Glomerular endothelial cell (primary cell): ENCODE results near the gene NPTXR. TPM values are rescaled to one million over a fixed set of nuclear protein-coding genes. Genes with fewer than 3 reads are reported as not detected.

Source experiments
- DNase-seq: peaks from one replicate; pipeline ENCODE4 v3.0.0-alpha.2; 2011; ENCODE audit warnings: low read depth, low spot score; ENCODE audit errors: extremely low read depth
- total RNA-seq: library from RNA; depleted of rRNA; stranded (reverse); fragments of >200 nt; gene quantifications from 2 replicates; pipeline ENCODE4 v1.2.3, GENCODE V29; 2015

The NPTXR gene
- total RNA-seq, result 1.1 and 3.7 TPM in 2 replicates

DNA sequence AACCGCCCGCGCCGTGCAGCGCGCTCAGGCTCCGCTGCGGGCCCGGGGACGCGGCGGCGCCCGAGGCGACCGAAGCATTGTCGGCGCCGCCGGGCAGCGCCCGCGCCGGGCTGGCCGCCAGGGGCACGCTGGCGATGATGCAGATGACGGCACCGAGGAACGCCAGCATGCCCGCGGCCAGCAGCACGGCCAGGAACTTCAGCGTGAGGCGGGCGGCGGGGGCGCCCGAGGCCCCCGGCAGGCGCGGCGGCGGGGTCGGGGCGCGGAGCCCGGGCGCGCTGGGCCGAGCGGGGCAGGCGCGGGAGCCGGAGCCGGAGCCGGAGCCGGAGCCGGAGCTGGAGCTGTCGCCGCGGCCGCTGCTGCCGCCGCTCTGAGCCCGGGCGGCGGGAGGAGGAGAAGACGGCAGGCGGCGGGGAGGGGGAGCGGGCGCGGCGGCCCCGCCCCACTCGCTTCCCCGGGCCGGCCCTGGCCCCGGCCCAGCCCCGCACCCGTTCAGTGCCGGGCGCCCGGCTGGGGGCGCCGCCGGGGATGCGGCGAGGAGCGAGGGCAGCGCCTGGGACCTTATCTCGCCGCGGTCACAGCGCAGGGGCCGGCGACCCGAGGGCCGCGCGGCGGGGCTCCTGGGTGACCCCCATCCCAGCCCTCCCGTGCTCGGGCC, at the start of gene NPTXR:
TSS of gene NPTXR (minus strand) at position 372 of the 658 bp plus-strand sequence.
- DNase-seq, result no peak

- DNase-seq, result no peak
Measured at GRCh38 chr22:38891256-38891655, 47.4 kb upstream of the NPTXR start.

GRCh38 chr22:38890377-38890776, 46.5 kb upstream of the NPTXR start:
- DNase-seq, result no peak

DNA sequence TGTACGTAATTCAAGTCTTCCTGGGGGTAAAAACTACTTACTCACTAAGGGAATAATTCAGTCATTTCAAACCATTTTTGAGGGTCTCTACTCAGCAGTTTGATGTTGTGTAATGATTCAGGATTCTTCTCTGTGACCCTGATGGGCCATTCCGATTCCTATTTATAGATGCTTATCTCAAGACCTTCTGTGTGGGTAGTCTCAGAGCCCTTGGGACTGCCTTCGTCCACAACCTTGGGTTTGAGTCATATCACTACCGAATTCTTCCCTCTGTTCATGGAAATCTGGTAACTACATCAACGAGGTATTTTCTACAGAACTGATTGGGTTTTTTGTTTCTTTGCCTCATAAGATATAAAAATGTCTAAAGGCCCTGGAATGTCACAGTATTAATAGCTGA, 42.5 kb upstream of the NPTXR start:
- no peak for DNase-seq

DNA sequence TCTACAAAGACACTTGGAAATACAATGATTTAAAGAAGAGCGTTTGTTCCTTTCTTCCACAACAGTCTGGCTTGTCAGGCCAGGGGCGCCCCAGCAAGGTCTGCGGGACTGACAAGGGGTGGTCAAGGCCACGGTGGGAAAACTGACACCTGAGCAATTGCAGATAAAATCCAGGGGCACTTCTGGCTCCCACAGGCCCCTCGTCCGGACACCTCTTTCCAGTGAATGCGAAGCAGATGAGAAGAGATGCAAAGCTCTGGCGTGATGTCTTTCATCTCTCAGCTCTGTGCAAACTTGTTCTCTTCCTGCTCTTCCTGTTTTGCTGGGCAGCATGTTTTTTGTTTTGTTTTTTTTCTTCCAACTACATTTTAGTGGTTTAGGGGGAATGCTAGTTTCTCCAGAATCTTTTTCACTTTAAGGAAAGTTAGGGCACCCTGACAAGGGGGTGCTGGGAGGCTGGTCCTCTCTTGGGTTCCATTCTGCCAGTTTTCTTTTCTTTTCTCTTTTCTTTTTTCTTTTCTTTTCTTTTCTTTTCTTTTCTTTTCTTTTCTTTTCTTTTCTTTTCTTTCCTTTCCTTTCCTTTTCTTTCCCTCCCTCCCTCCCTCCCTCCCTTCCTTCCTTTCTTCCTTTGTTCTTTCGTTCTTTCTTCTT, 39.3 kb upstream of the NPTXR start:
- DNase-seq, result no peak

GRCh38 chr22:38881997-38882879, 38.4 kb upstream of the NPTXR start:
- DNase-seq, result no peak

DNA sequence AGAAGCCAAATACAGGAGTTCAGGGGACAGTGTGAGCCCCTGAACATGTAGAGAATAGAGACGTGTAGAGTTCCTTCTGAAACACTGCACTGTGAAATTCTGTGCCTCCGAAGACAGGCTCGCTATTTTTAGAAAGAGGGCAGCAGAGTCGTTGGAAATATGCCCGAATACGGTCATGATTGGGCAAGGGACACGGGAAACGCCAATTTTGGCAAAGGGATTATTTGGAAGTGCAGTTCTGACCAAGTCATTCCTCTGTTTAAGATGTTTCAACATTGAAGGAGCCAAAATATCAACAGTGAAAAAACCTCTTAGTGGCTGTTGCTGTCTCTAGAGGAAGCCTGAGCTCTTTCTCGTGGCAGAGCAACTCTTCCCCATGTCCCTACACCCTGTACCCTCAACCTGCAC, 37.6 kb upstream of the NPTXR start:
- no peak for DNase-seq

GRCh38 chr22:38879961-38880360, 36.1 kb upstream of the NPTXR start:
- DNase-seq, result no peak

GRCh38 chr22:38879108-38879729, 35.4 kb upstream of the NPTXR start:
- DNase-seq, result no peak

GRCh38 chr22:38878001-38878400, 34.2 kb upstream of the NPTXR start:
- no peak for DNase-seq

DNA sequence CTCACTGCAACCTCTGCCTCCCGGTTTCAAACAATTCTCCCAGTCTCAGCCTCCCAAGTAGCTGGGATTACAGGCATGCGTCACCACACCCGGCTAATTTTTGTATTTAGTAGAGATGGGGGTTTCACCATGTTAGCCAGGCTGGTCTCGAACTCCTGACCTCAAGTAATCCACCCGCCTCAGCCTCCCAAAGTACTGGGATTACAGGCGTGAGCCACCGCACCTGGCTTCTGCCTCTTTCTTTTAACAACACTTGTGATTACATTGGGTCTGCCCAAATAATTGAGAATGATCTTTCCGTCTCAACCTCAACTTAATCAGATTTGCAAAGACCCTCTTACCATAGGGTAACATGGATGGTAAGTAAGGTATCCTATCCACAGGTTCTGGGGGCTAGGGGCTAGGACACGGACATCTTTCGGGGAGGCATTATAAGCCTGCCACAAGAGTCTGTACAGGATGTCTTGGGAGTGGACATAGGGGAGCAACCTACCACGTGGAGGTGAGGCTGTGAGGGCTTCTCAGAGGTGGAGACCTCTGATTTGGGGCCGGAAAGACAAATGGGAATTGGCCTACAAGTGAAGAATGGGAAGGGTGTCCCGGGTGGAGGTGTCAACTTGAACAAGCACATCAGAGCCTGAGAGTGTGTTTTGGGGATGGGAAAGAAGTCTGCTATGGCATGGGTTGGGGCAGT, 30.8 kb upstream of the NPTXR start:
- DNase-seq, result no peak

DNA sequence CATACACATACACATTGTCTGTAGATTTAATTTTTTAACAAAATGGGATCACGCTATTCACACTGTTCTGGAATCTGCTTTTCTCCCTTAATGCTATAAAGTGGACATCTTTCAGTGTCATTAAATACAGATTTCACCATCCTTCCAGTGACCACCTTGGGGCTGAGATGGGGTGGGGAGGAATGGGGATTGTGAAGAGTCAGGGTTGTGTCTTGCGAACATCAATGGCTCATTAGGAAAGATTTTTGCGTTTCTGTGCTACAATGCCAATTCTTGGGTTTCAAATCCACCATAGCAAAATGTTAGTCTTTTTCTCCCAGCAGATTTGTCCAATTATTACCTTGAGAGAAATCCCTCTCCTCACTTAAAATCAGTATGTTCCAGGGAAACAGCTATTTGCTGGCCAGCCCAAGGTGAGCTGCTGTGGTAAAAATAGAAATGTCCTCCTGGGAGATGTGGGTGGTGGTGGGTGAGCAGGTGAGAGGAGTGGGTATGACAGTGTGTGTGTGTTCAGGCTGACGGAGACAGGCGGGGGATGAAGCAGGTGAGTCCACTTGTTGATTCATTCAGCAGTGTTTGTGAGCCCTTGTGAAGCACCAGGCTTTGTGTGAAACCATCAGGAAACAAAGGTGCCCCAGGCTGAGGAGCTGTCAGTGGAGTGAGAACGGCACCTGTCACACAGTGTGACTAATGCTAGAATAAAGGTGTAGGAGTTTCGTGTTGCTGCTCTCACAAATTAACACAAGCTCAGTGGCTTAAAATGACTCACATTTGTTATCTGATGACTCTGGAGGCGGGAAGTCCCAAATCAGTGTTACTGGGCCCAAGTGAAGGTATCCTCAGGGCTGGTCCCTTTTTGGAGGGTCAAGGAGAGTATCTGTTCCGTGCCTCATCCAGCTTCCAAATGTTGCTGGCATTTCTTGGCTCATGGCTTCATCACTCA, 29.9 kb upstream of the NPTXR start:
- DNase-seq, result no peak

GRCh38 chr22:38872831-38873248, 29.0 kb upstream of the NPTXR start:
- no peak for DNase-seq

- no peak for DNase-seq
Measured at GRCh38 chr22:38872172-38872830, 28.5 kb upstream of the NPTXR start, which contains the start of gene CBX6. Gene CBX6, minus strand, starts transcription at chr22:38872216. Its CDS starts 26 bp downstream, at chr22:38872190.

DNA sequence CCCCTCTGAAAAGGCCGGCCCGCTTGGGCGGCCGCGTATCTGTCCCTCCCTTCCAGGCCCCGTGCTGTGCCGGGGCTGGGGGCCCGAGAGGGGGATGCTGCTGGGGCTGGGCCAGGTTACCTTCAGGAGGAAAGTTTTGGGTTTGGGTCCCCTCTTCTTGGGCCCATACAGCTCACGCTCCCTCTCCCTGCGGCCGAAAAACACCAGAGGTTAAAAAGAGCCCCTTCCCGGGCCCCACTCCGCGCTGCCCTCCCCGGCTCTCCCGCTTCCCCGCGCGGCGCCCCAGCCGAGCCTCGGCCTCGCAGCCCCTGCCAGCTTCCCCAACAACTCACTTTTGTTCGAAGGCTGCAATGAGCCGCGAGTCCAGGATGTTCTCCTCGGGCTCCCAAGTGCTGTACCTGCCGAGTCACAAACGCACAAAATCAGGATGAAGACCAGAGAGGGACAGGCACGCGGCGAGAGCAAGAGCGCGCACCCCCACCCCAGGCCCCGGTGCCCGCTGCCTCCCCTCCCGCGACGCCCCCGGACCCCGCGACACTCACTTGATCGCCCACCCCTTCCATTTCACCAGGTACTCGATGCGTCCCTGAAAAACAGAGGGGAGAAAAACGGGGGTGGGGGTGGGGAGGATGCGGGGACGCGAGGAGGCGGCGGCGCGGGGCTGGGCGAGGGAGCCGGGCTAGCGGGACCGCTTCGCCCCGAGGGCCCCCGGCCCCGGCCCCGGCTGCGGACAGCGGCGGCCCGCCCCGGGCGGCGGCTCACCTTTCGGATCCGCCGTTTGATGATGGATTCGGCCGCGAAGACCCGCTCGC, 27.7 kb upstream of the NPTXR start:
- DNase-seq, result no peak

GRCh38 chr22:38870791-38871359, 27.0 kb upstream of the NPTXR start:
- DNase-seq, result no peak

GRCh38 chr22:38870312-38870741, 26.5 kb upstream of the NPTXR start:
- peak; percentile 48 for DNase-seq

DNA sequence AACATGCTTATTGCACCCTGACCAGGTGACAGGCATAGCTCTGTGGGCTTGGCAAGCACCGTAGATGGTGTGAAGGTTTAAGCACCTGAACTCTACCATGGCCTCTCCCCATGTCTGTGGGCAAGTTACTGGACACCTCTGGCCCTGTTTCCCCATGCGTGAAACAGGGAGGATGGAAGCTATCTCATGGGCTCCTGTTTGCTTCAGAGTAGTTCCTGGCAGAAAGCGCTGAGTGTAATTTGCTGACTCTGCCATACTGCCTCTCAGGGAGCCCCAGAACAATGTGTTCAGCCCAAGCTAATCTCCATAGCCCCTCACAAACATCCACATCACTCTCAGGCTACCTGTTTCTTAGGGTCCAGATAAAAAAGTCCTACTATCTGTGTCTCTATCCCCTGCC, 25.8 kb upstream of the NPTXR start:
- DNase-seq, result no peak
